ENCODE data around the gene NPTX2. TPM values are rescaled to one million over a fixed set of nuclear protein-coding genes. Genes with fewer than 3 reads are reported as not detected.

The NPTX2 gene
- total and polyA plus RNA-seq, 2 of the 8 experiments (the other 6 are each of a cell fraction or from before 2014, with no cell fraction given), result 18.4 to 19.2 TPM

GRCh38 chr7:98647326-98647725, 30.2 kb downstream of the NPTX2 start:
- H3K27me3 ChIP-seq (replicated peaks in 1 of 4; ENCODE audit: control insufficient read depth in 3 of 4, extremely low read depth in 1 of 4, insufficient read depth in 3 of 4, low read length in 3 of 4), result no peaks in the 10 kb centered on the region
- DNase-seq (ENCODE audit: low read depth in 1 of 2, low spot score in 2 of 2) (no peak), FAIRE-seq (no peak)
- no peak overlapping the region for H3K4me2 ChIP-seq (ENCODE audit: insufficient read depth in 1 of 2, low read depth in 2 of 2, low read length in 2 of 2)
- H3K9ac ChIP-seq (replicated peaks in 1 of 4; ENCODE audit: extremely low read depth in 1 of 4, low read depth in 3 of 4, low read length in 3 of 4), result no peak overlapping the region
- POLR2A ChIA-PET (ENCODE audit: partially characterized antibody), result no interaction called here
- no peaks in the 10 kb centered on the region for H3K36me3 ChIP-seq (ENCODE audit: control insufficient read depth in 2 of 4, insufficient read depth in 4 of 4, low read length in 3 of 4)
- no peak overlapping the region for H3K4me3 ChIP-seq (ENCODE audit: extremely low read depth in 1 of 4, insufficient read depth in 2 of 4, low read depth in 3 of 4, low read length in 4 of 4)
- 88% methylated on average over 4 of the region's 4 CpGs; no CpG with 5 or more reads in 1 of the 2 experiments for WGBS, 2 experiments (ENCODE audit: extremely low coverage in 1 of 2, insufficient coverage in 1 of 2, insufficient read length in 1 of 2, insufficient replicate concordance in 2 of 2, low coverage in 1 of 2, low lambda C conversion rate in 2 of 2, missing lambda C conversion rate in 1 of 2)
- H3K4ac ChIP-seq (replicated peaks; ENCODE audit: insufficient read length, low read depth, low read length), result no peak overlapping the region
- no peak overlapping the region for H3K27ac ChIP-seq (ENCODE audit: low read depth, low read length)
- H3K79me2 ChIP-seq (ENCODE audit: control insufficient read depth in 1 of 2, insufficient read depth in 2 of 2, low read length in 2 of 2), result no peaks in the 10 kb centered on the region
- H3K23ac ChIP-seq (ENCODE audit: insufficient read length), result no peak overlapping the region
- no peak overlapping the region for H2BK120ac ChIP-seq (replicated peaks; ENCODE audit: low read depth, low read length)
- H3K18ac ChIP-seq (ENCODE audit: extremely low read depth, low read length), result no peak overlapping the region
- H3K9me3 ChIP-seq (ENCODE audit: insufficient read depth in 2 of 2, low read depth in 1 of 2, low read length in 1 of 2), result no peaks in the 10 kb centered on the region
- no peak overlapping the region for H3K14ac ChIP-seq (ENCODE audit: insufficient read length)
- H2AK5ac ChIP-seq (ENCODE audit: low read depth, low read length), result no peak overlapping the region
- no peak overlapping the region for H4K91ac ChIP-seq (replicated peaks; ENCODE audit: insufficient read length, low read length)
- H3K23me2 ChIP-seq (ENCODE audit: low read depth, low read length), result no peaks in the 10 kb centered on the region
- 0 out of 2 replicates have a peak overlapping the region, but pooled peaks have one; percentile 16 for H2BK15ac ChIP-seq (ENCODE audit: low read length)
- no peak overlapping the region for H3K56ac ChIP-seq (replicated peaks; ENCODE audit: insufficient read length, low read depth, low read length)
- H2BK5ac ChIP-seq (ENCODE audit: low read depth, low read length), result no peak overlapping the region
- H2BK20ac ChIP-seq (ENCODE audit: low read length), result no peak overlapping the region
- no peaks in the 10 kb centered on the region for H3K79me1 ChIP-seq (ENCODE audit: low read depth, low read length)
- H2BK12ac ChIP-seq (ENCODE audit: low read depth, low read length), result no peak overlapping the region
- no peak overlapping the region for H4K5ac ChIP-seq (ENCODE audit: insufficient read length, low read depth, low read length)
- H4K20me1 ChIP-seq (replicated peaks in 1 of 2; ENCODE audit: control insufficient read depth in 1 of 2, insufficient read depth in 2 of 2, low read length in 2 of 2), result no peaks in the 10 kb centered on the region
- CTCF ChIA-PET (ENCODE audit: partially characterized antibody), result interaction anchor here (0.6 to 1.3 kb wide), 3 partner anchors 35 to 198 kb away, joined by 3 read pairs; no protein-coding TSS in a partner anchor
- no peak overlapping the region for H4K8ac ChIP-seq (ENCODE audit: extremely low read depth, insufficient read depth, low read length)
- no peaks in the 10 kb centered on the region for H3K4me1 ChIP-seq (replicated peaks in 1 of 4; ENCODE audit: control insufficient read depth in 3 of 4, insufficient read depth in 4 of 4, low read length in 3 of 4)
- no peak overlapping the region for H2AFZ ChIP-seq (ENCODE audit: low read length)
- TF ChIP-seq JUN (IDR thresholded peaks at IDR 0.05; ENCODE audit: low read depth, low read length), result no peak
- no peak for TF ChIP-seq BACH1 (IDR thresholded peaks at IDR 0.05; ENCODE audit: low read length)
- TF ChIP-seq TEAD4 (IDR thresholded peaks at IDR 0.05; ENCODE audit: low read depth, low read length), result no peak
- TF ChIP-seq SAP30 (IDR thresholded peaks at IDR 0.05; ENCODE audit: insufficient read depth, insufficient replicate concordance, low read length), result no peak
- TF ChIP-seq ATF3 (IDR thresholded peaks at IDR 0.05; ENCODE audit: insufficient read depth, low read depth, low read length), result no peak
- no peak for TF ChIP-seq CEBPB (IDR thresholded peaks at IDR 0.05; ENCODE audit: low read depth, low read length)
- no peak for TF ChIP-seq NANOG (IDR thresholded peaks at IDR 0.05; ENCODE audit: insufficient read depth, low read depth, low read length, poor library complexity, severe bottlenecking)
- TF ChIP-seq, protein P1, sequence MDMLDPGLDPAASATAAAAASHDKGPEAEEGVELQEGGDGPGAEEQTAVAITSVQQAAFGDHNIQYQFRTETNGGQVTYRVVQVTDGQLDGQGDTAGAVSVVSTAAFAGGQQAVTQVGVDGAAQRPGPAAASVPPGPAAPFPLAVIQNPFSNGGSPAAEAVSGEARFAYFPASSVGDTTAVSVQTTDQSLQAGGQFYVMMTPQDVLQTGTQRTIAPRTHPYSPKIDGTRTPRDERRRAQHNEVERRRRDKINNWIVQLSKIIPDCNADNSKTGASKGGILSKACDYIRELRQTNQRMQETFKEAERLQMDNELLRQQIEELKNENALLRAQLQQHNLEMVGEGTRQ (IDR thresholded peaks at IDR 0.05; ENCODE audit: low read length), result no peak
- no peak for TF ChIP-seq SP4 (IDR thresholded peaks at IDR 0.05; ENCODE audit: low read length)
- TF ChIP-seq FOSL1 (IDR thresholded peaks at IDR 0.05; ENCODE audit: insufficient read depth, low read depth, low read length), result no peak
- no peak for TF ChIP-seq RAD21 (IDR thresholded peaks at IDR 0.05 in 1 of 2, conservative IDR thresholded peaks at IDR 0.05 in 1 of 2; ENCODE audit: low read depth in 2 of 2, low read length in 2 of 2)
- TF ChIP-seq GABPA (IDR thresholded peaks at IDR 0.05; ENCODE audit: borderline replicate concordance, insufficient read depth, low read length), result no peak
